Kidney epithelial cell (primary cell): Measurements from ENCODE around the gene PHYKPL. TPM values are rescaled to one million over a fixed set of nuclear protein-coding genes. Genes with fewer than 3 reads are reported as not detected.
"Not testable (repeated sequence)": the region's sequence is repeated elsewhere in the genome, so short reads cannot be mapped to it uniquely, and the experiment has no call there.

ENCODE experiments used
- DNase-seq: peaks from one replicate; pipeline ENCODE4 v3.0.0-alpha.2; 2010; ENCODE audit warnings: low read depth
- H3K27me3 ChIP-seq: 2 replicates; pipeline ENCODE4 v1.6.0; 2011; ENCODE audit warnings: low read length; ENCODE audit not compliant: control insufficient read depth, insufficient read depth
- H3K36me3 ChIP-seq: 2 replicates; pipeline ENCODE4 v1.5.1; 2011; ENCODE audit warnings: low read length; ENCODE audit not compliant: control insufficient read depth, insufficient read depth
- H3K4me3 ChIP-seq: 2 replicates; pipeline ENCODE4 v1.5.1; 2011; ENCODE audit warnings: low read depth, mild to moderate bottlenecking, control low read depth, low read length
- CTCF ChIP-seq: IDR thresholded peaks from 2 replicates; pipeline ENCODE4 v1.5.1; 2011; ENCODE audit warnings: mild to moderate bottlenecking, moderate library complexity, low read length, control low read depth, inconsistent platforms; ENCODE audit not compliant: insufficient read depth, poor library complexity, severe bottlenecking
- total RNA-seq: library from RNA; depleted of rRNA; stranded (reverse); fragments of >200 nt; gene quantifications from 2 replicates; pipeline ENCODE4 v1.2.3, GENCODE V29; 2015

The PHYKPL gene
- total RNA-seq, 1 donor from 2014 or later: 18.7 TPM

DNA sequence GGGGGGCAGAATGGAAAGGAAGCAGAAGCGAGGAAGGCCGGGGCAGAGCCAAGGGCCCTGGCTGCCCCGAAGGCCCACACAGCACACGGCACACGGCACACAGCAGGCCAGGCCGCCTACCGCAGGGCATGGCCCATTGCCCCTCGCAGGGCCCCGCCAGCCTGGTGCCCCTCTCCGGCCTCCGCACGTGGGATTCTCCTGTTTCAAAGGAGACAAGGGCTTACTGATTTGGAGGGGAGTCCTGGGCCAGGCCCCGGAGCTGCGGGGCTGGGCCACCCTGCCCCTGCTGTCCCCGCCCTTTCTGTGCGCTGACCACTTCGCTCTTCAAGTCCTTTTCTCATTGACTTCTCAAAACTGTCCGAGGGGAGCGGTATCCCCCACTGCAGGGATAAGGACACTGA lies 7.7 kb upstream of the PHYKPL start:
- Histone ChIP-seq H3K27me3 (no peaks in the 10 kb centered on the region), H3K36me3 (no peaks in the 10 kb centered on the region), H3K4me3 (no peak overlapping the region)
- TF ChIP-seq CTCF: no peak
- DNase-seq: no peak

DNA sequence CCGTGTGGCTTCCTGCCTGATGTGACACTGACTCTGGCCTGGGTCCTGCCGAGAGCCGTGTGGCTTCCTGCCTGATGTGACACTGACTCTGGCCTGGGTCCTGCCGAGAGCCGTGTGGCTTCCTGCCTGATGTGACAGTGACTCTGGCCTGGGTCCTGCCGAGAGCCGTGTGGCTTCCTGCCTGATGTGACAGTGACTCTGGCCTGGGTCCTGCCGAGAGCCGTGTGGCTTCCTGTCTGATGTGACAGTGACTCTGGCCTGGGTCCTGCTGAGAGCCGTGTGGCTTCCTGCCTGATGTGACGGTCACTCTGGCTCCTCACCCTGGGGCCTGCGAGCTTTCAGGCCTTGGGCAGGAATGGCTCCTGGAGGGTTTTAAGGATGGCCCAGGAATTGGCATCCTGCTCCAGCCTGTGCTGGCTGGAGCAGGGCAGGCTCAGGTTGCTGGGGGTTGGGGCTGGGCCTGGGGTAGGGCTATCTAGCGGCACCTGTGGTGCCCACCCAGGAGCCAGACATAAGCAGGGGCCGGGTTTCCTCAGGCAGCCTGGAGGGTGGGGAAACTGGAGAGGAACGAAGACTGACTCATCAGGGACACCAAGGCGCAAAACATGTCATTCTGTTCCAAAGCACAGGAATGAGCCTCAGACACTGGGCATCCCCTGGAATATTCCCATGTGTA lies 7.2 kb upstream of the PHYKPL start:
- DNase-seq, H3K27me3 ChIP-seq, H3K36me3 ChIP-seq, H3K4me3 ChIP-seq: not testable (repeated sequence)

- no peak for DNase-seq
- Histone ChIP-seq H3K4me3 (no peak overlapping the region), H3K27me3 (no peaks in the 10 kb centered on the region), H3K36me3 (no peaks in the 10 kb centered on the region)
- TF ChIP-seq CTCF: no peak
Observed at GRCh38 chr5:178238711-178239592, 6.3 kb upstream of the PHYKPL start.

DNA sequence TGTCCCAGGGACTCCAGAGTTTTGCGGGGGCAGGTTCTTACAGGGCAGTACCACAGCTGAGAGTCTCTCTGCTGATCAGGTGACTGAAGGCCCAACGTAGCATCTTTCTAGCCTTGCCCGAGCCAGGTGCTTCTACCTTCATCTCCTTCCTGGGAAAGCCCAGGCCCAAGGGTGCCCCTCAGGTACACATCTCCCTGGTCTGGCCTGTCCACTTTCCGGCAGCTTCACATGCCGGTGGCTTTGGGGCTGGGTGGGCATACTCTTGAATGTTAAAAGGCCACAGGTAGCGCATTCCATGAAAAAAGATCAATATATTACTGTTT lies 5.7 kb upstream of the PHYKPL start:
- no peak for TF ChIP-seq CTCF
- no peak overlapping the region for H3K4me3 ChIP-seq

GRCh38 chr5:178237431-178238312 lies 5.1 kb upstream of the PHYKPL start:
- no peak for TF ChIP-seq CTCF
- Histone ChIP-seq H3K27me3 (no peaks in the 10 kb centered on the region), H3K36me3 (no peaks in the 10 kb centered on the region), H3K4me3 (no peak overlapping the region)
- no peak for DNase-seq

More for the DNA sequence above, 5.7 kb upstream of the PHYKPL start:
- Histone ChIP-seq H3K36me3 (no peaks in the 10 kb centered on the region), H3K27me3 (no peaks in the 10 kb centered on the region)
- DNase-seq: no peak

DNA sequence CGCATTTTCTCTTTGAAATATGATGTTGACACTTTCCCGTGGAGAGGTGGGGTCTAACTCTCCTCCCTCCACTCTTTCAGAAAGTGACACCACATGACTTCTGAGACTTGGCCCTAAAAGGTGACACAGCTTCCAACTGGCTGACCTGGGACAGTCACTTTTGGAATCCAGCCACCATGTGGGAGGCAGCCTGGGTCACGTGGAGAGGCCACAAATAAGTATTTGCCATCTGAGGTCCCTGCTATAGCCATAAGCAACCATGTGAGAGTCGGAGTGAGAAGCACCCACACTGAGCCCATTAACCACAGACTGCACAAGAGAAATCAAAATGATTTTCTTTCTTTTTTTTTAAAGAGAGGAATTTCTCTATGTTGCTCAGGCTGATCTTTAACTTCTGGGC lies 4.1 kb upstream of the PHYKPL start:
- no peak for DNase-seq
- TF ChIP-seq CTCF: no peak
- Histone ChIP-seq H3K36me3 (no peaks in the 10 kb centered on the region), H3K4me3 (no peak overlapping the region), H3K27me3 (no peaks in the 10 kb centered on the region)
